Smooth muscle cell (in vitro differentiated cells): ENCODE measurements around the gene ARHGAP23. TPM values are rescaled to one million over a fixed set of nuclear protein-coding genes. Genes with fewer than 3 reads are reported as not detected.

ENCODE experiments used
- DNase-seq: peaks from one replicate; lab custom pipeline; 2025; ENCODE audit not compliant: unreplicated experiment; lab: John Stamatoyannopoulos, UW
- H2AFZ ChIP-seq: fragments of 200-600 bp; sonication (generic); 2 replicates; pipeline ENCODE4 v1.6.0; 2016; ENCODE audit warnings: antibody characterized with exemption, low read depth, mild to moderate bottlenecking
- H3F3A ChIP-seq: fragments of 200-600 bp; sonication (generic); 2 replicates; pipeline ENCODE4 v1.6.0; 2017; ENCODE audit warnings: antibody characterized with exemption, low read depth
- H3K27ac ChIP-seq: fragments of 200-600 bp; sonication (generic); 2 replicates; pipeline ENCODE4 v1.5.1; 2016; ENCODE audit warnings: low read depth, mild to moderate bottlenecking
- H3K27me3 ChIP-seq: fragments of 200-600 bp; sonication (generic); 2 replicates; pipeline ENCODE4 v1.6.1; 2016; ENCODE audit warnings: low read depth, mild to moderate bottlenecking
- H3K36me3 ChIP-seq: fragments of 200-600 bp; sonication (generic); 2 replicates; pipeline ENCODE4 v1.5.1; 2016; ENCODE audit warnings: low read depth
- H3K4me1 ChIP-seq: fragments of 200-600 bp; sonication (generic); 2 replicates; pipeline ENCODE4 v1.5.1; 2016; ENCODE audit warnings: low read depth
- H3K4me2 ChIP-seq: fragments of 200-600 bp; sonication (generic); 2 replicates; pipeline ENCODE4 v1.6.0; 2016; ENCODE audit warnings: mild to moderate bottlenecking
- H3K4me3 ChIP-seq: fragments of 200-600 bp; sonication (generic); 2 replicates; pipeline ENCODE4 v1.5.1; 2016; ENCODE audit warnings: mild to moderate bottlenecking
- H3K79me2 ChIP-seq: fragments of 200-600 bp; sonication (generic); 2 replicates; pipeline ENCODE4 v1.6.0; 2016; ENCODE audit warnings: low read depth, mild to moderate bottlenecking
- H3K9ac ChIP-seq: fragments of 200-600 bp; sonication (generic); 2 replicates; pipeline ENCODE4 v1.6.0; 2016; ENCODE audit warnings: low read depth
- H3K9me3 ChIP-seq: fragments of 200-600 bp; sonication (generic); replicated peaks from 2 replicates; pipeline ENCODE4 v1.5.1; 2016; ENCODE audit warnings: low read depth
- H4K20me1 ChIP-seq: fragments of 200-600 bp; sonication (generic); 2 replicates; pipeline ENCODE4 v1.6.0; 2016; ENCODE audit warnings: low read depth
- WGBS: methylation state at CpG from one replicate; pipeline ENCODE4 v1.1.7; 2016; ENCODE audit warnings: low lambda C conversion rate; 5-methylcytosine and 5-hydroxymethylcytosine counted together
- polyA plus RNA-seq: library from polyadenylated mRNA; unstranded; fragments of >200 nt; fragmentation: Nextera tagmentation; extraction: Ambion mirVana; gene quantifications from 2 replicates; pipeline ENCODE4 v1.2.1, GENCODE V29; 2016
- total RNA-seq: library from RNA; depleted of rRNA; stranded (reverse); fragments of >200 nt; gene quantifications from 2 replicates; pipeline ENCODE4 v1.2.3, GENCODE V29; 2014
- TF ChIP-seq, protein P1 (sequence below): fragments of 200-600 bp; sonication (generic); IDR thresholded peaks from 2 replicates; pipeline ENCODE4 v1.5.1; 2017; ENCODE audit warnings: borderline replicate concordance, mild to moderate bottlenecking, antibody characterized with exemption; ENCODE audit not compliant: insufficient read depth, poor library complexity, severe bottlenecking

ARHGAP23 gene
- total and polyA plus RNA-seq, 2 experiments from 2014 or later = 24.9 to 34.0 TPM

GRCh38 chr17:38544175-38544838, 116.0 kb downstream of the ARHGAP23 start:
- Histone ChIP-seq H3K4me1 (no peaks in the 10 kb centered on the region), H3K4me2 (no peak overlapping the region), H3K9me3 (no peaks in the 10 kb centered on the region), H3K79me2 (no peaks in the 10 kb centered on the region), H2AFZ (no peak overlapping the region), H3K27ac (no peak overlapping the region), H3K9ac (no peak overlapping the region), H3K27me3 (no peaks in the 10 kb centered on the region), H3F3A (no peaks in the 10 kb centered on the region), H3K36me3 (no peaks in the 10 kb centered on the region), H4K20me1 (no peaks in the 10 kb centered on the region), H3K4me3 (no peak overlapping the region)
- DNase-seq = no peak
- TF ChIP-seq, protein P1, sequence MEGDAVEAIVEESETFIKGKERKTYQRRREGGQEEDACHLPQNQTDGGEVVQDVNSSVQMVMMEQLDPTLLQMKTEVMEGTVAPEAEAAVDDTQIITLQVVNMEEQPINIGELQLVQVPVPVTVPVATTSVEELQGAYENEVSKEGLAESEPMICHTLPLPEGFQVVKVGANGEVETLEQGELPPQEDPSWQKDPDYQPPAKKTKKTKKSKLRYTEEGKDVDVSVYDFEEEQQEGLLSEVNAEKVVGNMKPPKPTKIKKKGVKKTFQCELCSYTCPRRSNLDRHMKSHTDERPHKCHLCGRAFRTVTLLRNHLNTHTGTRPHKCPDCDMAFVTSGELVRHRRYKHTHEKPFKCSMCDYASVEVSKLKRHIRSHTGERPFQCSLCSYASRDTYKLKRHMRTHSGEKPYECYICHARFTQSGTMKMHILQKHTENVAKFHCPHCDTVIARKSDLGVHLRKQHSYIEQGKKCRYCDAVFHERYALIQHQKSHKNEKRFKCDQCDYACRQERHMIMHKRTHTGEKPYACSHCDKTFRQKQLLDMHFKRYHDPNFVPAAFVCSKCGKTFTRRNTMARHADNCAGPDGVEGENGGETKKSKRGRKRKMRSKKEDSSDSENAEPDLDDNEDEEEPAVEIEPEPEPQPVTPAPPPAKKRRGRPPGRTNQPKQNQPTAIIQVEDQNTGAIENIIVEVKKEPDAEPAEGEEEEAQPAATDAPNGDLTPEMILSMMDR = no peak
- 95% methylated on average over 10 of the region's 10 CpGs for WGBS

DNA sequence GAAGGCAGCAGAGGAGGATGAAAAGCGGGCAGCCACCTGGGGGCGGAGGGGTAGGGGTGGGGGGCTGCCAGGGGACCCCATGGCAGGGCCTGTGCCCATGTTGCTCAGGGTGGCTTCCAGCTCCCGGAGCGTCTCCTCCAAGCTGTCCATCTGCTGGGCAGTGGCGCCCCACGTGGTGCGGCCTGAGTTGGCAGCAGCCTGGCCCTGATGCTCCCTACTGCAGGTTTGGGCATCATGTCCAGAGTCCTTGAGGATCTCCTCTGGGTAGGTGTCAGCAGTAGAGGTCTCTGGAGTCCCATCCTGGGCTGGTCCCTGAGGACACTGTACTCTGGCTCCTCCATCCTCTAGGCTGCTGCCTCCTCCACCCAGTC, 116.6 kb downstream of the ARHGAP23 start:
- Histone ChIP-seq H3F3A (no peaks in the 10 kb centered on the region), H3K27me3 (no peaks in the 10 kb centered on the region), H3K4me3 (no peak overlapping the region), H3K36me3 (no peaks in the 10 kb centered on the region), H4K20me1 (no peaks in the 10 kb centered on the region), H3K27ac (no peak overlapping the region), H3K9ac (no peak overlapping the region), H3K4me1 (no peaks in the 10 kb centered on the region), H3K79me2 (no peaks in the 10 kb centered on the region), H2AFZ (no peak overlapping the region), H3K9me3 (no peaks in the 10 kb centered on the region), H3K4me2 (no peak overlapping the region)
- DNase-seq = no peak
- TF ChIP-seq, protein P1 = no peak
- 91% methylated on average over 7 of the region's 7 CpGs for WGBS

- Histone ChIP-seq H2AFZ (no peak overlapping the region), H3K4me1 (no peaks in the 10 kb centered on the region), H3K27ac (no peak overlapping the region), H3F3A (no peaks in the 10 kb centered on the region), H4K20me1 (no peaks in the 10 kb centered on the region), H3K4me3 (no peak overlapping the region), H3K9ac (no peak overlapping the region), H3K36me3 (no peaks in the 10 kb centered on the region), H3K27me3 (no peaks in the 10 kb centered on the region), H3K4me2 (no peak overlapping the region), H3K9me3 (no peaks in the 10 kb centered on the region), H3K79me2 (no peaks in the 10 kb centered on the region)
- no peak for DNase-seq
- TF ChIP-seq, protein P1 = no peak
- 95% methylated on average over 12 of the region's 12 CpGs for WGBS
Measured at GRCh38 chr17:38545531-38546225, 117.4 kb downstream of the ARHGAP23 start.
